GM11168 (cell line): Measurements from ENCODE around the gene KRTAP9-1.
"Not testable (repeated sequence)": the region's sequence is repeated elsewhere in the genome, so short reads cannot be mapped to it uniquely, and the experiment has no call there.

Experiments
- in situ Hi-C: fragments of 300-500 bp; cut with MboI; formaldehyde crosslinking; loops from one replicate; pipeline ENCODE4 v1.12.0; 2022; ENCODE audit warnings: low sequenced_read_pairs; ENCODE audit not compliant: unreplicated experiment

The KRTAP9-1 gene

GRCh38 chr17:41189837-41190318 is at the start of gene KRTAP9-1:
TSS of gene KRTAP9-1 (plus strand) at chr17:41189887. CDS start at chr17:41189887, 0 bp downstream.
- in situ Hi-C loops, result not testable (repeated sequence)

- in situ Hi-C loops, result no loop called here
These were observed 49.1 kb upstream of the KRTAP9-1 start, which contains the start of gene KRTAP4-6 for GRCh38 chr17:41140360-41141131. TSS of gene KRTAP4-6 (minus strand) at chr17:41140544. CDS start at chr17:41140487, 57 bp downstream.

- in situ Hi-C loops, result no loop called here
These were observed 48.3 kb upstream of the KRTAP9-1 start for GRCh38 chr17:41141361-41141760.

- in situ Hi-C loops, result no loop called here
These were observed 44.8 kb upstream of the KRTAP9-1 start for GRCh38 chr17:41144846-41145245.

GRCh38 chr17:41145261-41145660 is 44.4 kb upstream of the KRTAP9-1 start:
- in situ Hi-C loops, result no loop called here

GRCh38 chr17:41147531-41148204 is 42.0 kb upstream of the KRTAP9-1 start:
- in situ Hi-C loops, result no loop called here

GRCh38 chr17:41148971-41149651 is 40.6 kb upstream of the KRTAP9-1 start:
- in situ Hi-C loops, result not testable (repeated sequence)

- in situ Hi-C loops, result no loop called here
These were observed 40.1 kb upstream of the KRTAP9-1 start, which contains the start of gene KRTAP4-5 for GRCh38 chr17:41149652-41149985. TSS of gene KRTAP4-5 (minus strand) at chr17:41149825. CDS start at chr17:41149767, 58 bp downstream.

GRCh38 chr17:41150026-41150425 is 39.7 kb upstream of the KRTAP9-1 start:
- in situ Hi-C loops, result no loop called here

GRCh38 chr17:41151525-41151924 is 38.2 kb upstream of the KRTAP9-1 start:
- in situ Hi-C loops, result no loop called here

GRCh38 chr17:41153856-41154255 is 35.8 kb upstream of the KRTAP9-1 start:
- in situ Hi-C loops, result no loop called here

- in situ Hi-C loops, result not testable (repeated sequence)
These were observed 29.5 kb upstream of the KRTAP9-1 start for GRCh38 chr17:41160190-41160589.

GRCh38 chr17:41160648-41161047 is 29.0 kb upstream of the KRTAP9-1 start, which contains the start of gene KRTAP4-4:
TSS of gene KRTAP4-4 (minus strand) at chr17:41160748. CDS start at chr17:41160691, 57 bp downstream.
- in situ Hi-C loops, result no loop called here

- in situ Hi-C loops, result no loop called here
These were observed 25.9 kb upstream of the KRTAP9-1 start for GRCh38 chr17:41163828-41164227.

- in situ Hi-C loops, result no loop called here
These were observed 22.1 kb upstream of the KRTAP9-1 start for GRCh38 chr17:41167561-41167960.

- in situ Hi-C loops, result no loop called here
These were observed 21.6 kb upstream of the KRTAP9-1 start, which contains the start of gene KRTAP4-3 for GRCh38 chr17:41168121-41168520. TSS of gene KRTAP4-3 (minus strand) at chr17:41168221. CDS start at chr17:41168172, 49 bp downstream.

- in situ Hi-C loops, result no loop called here
These were observed 17.8 kb upstream of the KRTAP9-1 start for GRCh38 chr17:41171886-41172285.

GRCh38 chr17:41176744-41177387 is 12.8 kb upstream of the KRTAP9-1 start:
- in situ Hi-C loops, result no loop called here

GRCh38 chr17:41177727-41178271 is 11.9 kb upstream of the KRTAP9-1 start, which contains the start of gene KRTAP4-2:
TSS of gene KRTAP4-2 (minus strand) at chr17:41178221. CDS start at chr17:41178164, 57 bp downstream.
- in situ Hi-C loops, result no loop called here

GRCh38 chr17:41178341-41178740 is 11.3 kb upstream of the KRTAP9-1 start:
- in situ Hi-C loops, result no loop called here
